GM23248 (cell line): ENCODE data around the gene KIF4B.

Experiments
- EZH2 ChIP-seq: fragments of 200-600 bp; sonication (generic); IDR thresholded peaks from 2 replicates; pipeline ENCODE4 v1.6.1; 2018; ENCODE audit warnings: antibody characterized with exemption, mild to moderate bottlenecking; ENCODE audit not compliant: insufficient read depth, poor library complexity, severe bottlenecking
- EZH2phosphoT487 ChIP-seq: fragments of 200-600 bp; sonication (generic); IDR thresholded peaks from 2 replicates; pipeline ENCODE4 v1.6.1; 2018; ENCODE audit warnings: antibody characterized with exemption, moderate library complexity, mild to moderate bottlenecking, low read depth; ENCODE audit not compliant: insufficient read depth

- TF ChIP-seq EZH2 (no peak), EZH2phosphoT487 (no peak)
These were observed 23.9 kb upstream of the KIF4B start for GRCh38 chr5:154989626-154990025.
